Osteoblast (primary cell): ENCODE measurements around the gene TRAP1. TPM values are rescaled to one million over a fixed set of nuclear protein-coding genes. Genes with fewer than 3 reads are reported as not detected.

Experiments
- DNase-seq: peaks from one replicate; pipeline ENCODE4 v3.0.0; 2011; ENCODE audit warnings: low spot score, mixed read lengths; ENCODE audit not compliant: insufficient read length; ENCODE audit errors: missing footprints
- H2AFZ ChIP-seq: 2 replicates; pipeline ENCODE4 v1.6.0; 2011; ENCODE audit warnings: mild to moderate bottlenecking, low read length
- H3K27ac ChIP-seq: 2 replicates; pipeline ENCODE4 v1.5.1; 2011; ENCODE audit warnings: mild to moderate bottlenecking, low read depth, low read length, moderate library complexity
- H3K27me3 ChIP-seq: 2 replicates; pipeline ENCODE4 v1.6.0; 2012; ENCODE audit warnings: mild to moderate bottlenecking, control low read depth, inconsistent platforms, low read length, moderate library complexity; ENCODE audit not compliant: insufficient read depth
- H3K36me3 ChIP-seq: 2 replicates; pipeline ENCODE4 v1.5.1; 2011; ENCODE audit warnings: mild to moderate bottlenecking, low read length, control low read depth, moderate library complexity; ENCODE audit not compliant: insufficient read depth
- H3K4me1 ChIP-seq: 2 replicates; pipeline ENCODE4 v1.5.1; 2011; ENCODE audit warnings: mild to moderate bottlenecking, low read length, control low read depth, moderate library complexity; ENCODE audit not compliant: insufficient read depth
- H3K4me2 ChIP-seq: 2 replicates; pipeline ENCODE4 v1.6.0; 2011; ENCODE audit warnings: mild to moderate bottlenecking, low read length; ENCODE audit not compliant: insufficient read depth
- H3K4me3 ChIP-seq: fragments of 200-600 bp; sonication (generic); 3 replicates; pipeline ENCODE4 v1.5.1; 2012; ENCODE audit warnings: mild to moderate bottlenecking, low read length, inconsistent platforms; ENCODE audit not compliant: insufficient read depth
- H3K79me2 ChIP-seq: 2 replicates; pipeline ENCODE4 v1.6.0; 2012; ENCODE audit warnings: mild to moderate bottlenecking, low read length, control low read depth, inconsistent platforms; ENCODE audit not compliant: insufficient read depth
- H3K9me3 ChIP-seq: 2 replicates; pipeline ENCODE4 v1.5.1; 2011; ENCODE audit warnings: low read depth, low read length, control low read depth
- H4K20me1 ChIP-seq: 2 replicates; pipeline ENCODE4 v1.6.0; 2012; ENCODE audit warnings: mild to moderate bottlenecking, low read length, control low read depth; ENCODE audit not compliant: insufficient read depth
- total RNA-seq: library from RNA; depleted of rRNA; stranded (reverse); fragments of >200 nt; gene quantifications from 2 replicates; pipeline ENCODE4 v1.2.3, GENCODE V29; 2012
- TF ChIP-seq, protein P1 (sequence below): IDR thresholded peaks from 2 replicates; pipeline ENCODE4 v1.5.1; 2011; ENCODE audit warnings: mild to moderate bottlenecking, low read depth, low read length, moderate library complexity; ENCODE audit errors: extremely low read depth

TRAP1 gene
- total RNA-seq, 1 donor = 56.5 TPM

DNA sequence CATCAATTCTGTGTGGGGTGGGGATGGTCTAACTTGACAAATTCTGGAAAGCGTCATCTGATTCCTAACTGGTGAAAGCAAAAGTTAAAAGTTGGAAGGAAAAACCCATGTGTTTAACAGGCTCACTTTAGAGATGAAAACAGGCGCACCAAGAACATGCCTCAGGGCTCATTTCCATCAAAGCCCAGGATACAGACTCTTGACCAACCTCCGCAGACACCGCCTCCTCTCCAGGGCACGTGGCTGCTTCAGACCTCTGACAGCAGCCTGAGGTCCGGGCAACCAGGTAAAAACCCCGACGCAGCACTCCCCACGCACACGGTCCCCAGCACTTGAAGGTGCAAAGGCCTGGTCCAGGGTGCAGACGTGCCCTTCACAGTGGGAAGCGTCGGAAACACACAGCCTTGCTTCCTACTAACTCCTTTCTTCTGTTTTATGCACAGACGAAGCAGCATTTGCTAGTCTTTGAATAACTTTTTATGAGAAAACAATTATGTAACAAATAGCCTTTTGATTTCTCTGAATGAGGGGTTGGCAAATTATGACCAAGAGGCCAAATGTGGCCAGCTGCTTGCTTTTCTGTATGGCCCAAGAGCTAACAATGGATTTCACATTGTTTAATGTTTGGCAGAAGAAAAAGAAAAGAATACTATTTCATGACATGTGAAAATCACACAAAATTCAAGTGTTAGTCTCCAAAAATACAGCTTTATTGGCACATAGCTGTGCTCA, 44.2 kb upstream of the TRAP1 start:
- Histone ChIP-seq H3K27ac (no peak overlapping the region), H3K79me2 (peaks cover 38% of the 10 kb centered on the region), H3K4me1 (no peaks in the 10 kb centered on the region), H3K4me2 (no peak overlapping the region), H3K36me3 (peaks cover 55% of the 10 kb centered on the region), H3K4me3 (no peak overlapping the region), H3K27me3 (no peaks in the 10 kb centered on the region), H4K20me1 (peaks cover 10% of the 10 kb centered on the region), H2AFZ (no peak overlapping the region), H3K9me3 (no peaks in the 10 kb centered on the region)
- DNase-seq = peak; percentile 32
- TF ChIP-seq, protein P1, sequence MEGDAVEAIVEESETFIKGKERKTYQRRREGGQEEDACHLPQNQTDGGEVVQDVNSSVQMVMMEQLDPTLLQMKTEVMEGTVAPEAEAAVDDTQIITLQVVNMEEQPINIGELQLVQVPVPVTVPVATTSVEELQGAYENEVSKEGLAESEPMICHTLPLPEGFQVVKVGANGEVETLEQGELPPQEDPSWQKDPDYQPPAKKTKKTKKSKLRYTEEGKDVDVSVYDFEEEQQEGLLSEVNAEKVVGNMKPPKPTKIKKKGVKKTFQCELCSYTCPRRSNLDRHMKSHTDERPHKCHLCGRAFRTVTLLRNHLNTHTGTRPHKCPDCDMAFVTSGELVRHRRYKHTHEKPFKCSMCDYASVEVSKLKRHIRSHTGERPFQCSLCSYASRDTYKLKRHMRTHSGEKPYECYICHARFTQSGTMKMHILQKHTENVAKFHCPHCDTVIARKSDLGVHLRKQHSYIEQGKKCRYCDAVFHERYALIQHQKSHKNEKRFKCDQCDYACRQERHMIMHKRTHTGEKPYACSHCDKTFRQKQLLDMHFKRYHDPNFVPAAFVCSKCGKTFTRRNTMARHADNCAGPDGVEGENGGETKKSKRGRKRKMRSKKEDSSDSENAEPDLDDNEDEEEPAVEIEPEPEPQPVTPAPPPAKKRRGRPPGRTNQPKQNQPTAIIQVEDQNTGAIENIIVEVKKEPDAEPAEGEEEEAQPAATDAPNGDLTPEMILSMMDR = no peak

DNA sequence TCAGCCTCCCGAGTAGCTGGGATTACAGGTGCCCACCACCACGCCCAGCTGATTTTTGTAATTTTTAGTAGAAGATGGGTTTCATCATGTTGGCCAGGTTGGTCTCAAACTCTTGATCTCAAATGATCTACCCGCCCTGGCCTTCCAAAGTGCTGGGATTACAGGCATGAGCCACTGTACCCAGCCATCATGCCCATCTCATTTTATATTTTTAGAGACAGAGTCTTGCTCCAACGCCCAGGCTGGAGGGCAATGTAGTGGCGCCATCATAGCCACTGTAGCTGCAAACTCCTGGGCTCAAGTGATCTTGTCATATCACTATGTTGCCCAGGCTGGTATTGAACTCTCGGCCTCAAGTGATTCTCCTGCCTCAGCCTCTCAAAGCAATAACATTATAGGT, 43.2 kb upstream of the TRAP1 start:
- Histone ChIP-seq H3K4me2 (no peak overlapping the region), H4K20me1 (peaks cover 11% of the 10 kb centered on the region), H3K36me3 (peaks cover 51% of the 10 kb centered on the region), H3K79me2 (peaks cover 31% of the 10 kb centered on the region), H3K4me3 (no peak overlapping the region), H2AFZ (no peak overlapping the region), H3K27ac (no peak overlapping the region), H3K9me3 (no peaks in the 10 kb centered on the region), H3K4me1 (peaks cover 1% of the 10 kb centered on the region), H3K27me3 (no peaks in the 10 kb centered on the region)
- no peak for DNase-seq
- TF ChIP-seq, protein P1 = no peak

DNA sequence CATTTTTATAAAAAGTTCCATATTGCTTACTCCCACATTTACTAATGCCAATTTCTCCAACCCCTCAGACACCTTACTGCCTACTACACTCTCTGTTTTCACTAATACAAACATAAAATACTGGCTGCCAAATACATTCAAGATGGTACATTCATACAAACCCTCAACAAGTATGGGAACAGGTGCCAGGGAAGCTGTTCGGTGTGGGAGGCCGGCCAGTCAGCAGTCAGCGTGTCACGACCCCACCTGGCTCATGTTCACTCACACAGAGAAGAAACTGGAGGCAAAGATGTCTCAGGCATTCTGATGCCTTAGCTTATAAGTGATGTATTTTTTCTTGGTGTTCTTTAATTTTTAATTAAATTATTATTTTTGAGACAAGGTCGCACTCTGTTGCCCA, 42.4 kb upstream of the TRAP1 start:
- DNase-seq = peak; percentile 34
- Histone ChIP-seq H4K20me1 (peaks cover 18% of the 10 kb centered on the region), H3K4me3 (no peak overlapping the region), H3K27me3 (no peaks in the 10 kb centered on the region), H2AFZ (no peak overlapping the region), H3K36me3 (peaks cover 48% of the 10 kb centered on the region), H3K4me2 (no peak overlapping the region), H3K27ac (no peak overlapping the region), H3K79me2 (peaks cover 30% of the 10 kb centered on the region), H3K9me3 (no peaks in the 10 kb centered on the region), H3K4me1 (peaks cover 9% of the 10 kb centered on the region)
- TF ChIP-seq, protein P1 = no peak

DNA sequence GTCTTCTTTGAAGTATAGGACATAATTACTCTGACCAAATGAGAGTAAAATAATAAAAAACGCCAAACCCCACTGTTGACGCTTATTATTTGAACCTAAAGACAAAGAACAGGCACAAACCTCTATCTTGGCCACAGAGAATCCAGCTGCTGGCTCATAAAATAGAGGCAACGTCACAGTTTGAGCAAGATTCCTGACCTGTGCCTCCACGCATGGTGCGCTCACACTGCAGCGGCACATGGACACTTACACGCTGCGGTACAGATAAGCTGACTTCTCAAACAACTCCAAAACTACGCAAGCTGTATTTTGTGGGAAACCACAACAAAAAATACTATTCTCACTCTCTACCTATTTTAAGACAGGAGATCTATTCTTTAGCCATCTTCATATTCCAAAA, 38.8 kb upstream of the TRAP1 start:
- Histone ChIP-seq H3K27ac (no peak overlapping the region), H2AFZ (no peak overlapping the region), H4K20me1 (peaks cover 31% of the 10 kb centered on the region), H3K36me3 (peaks cover 36% of the 10 kb centered on the region), H3K4me2 (no peak overlapping the region), H3K9me3 (no peaks in the 10 kb centered on the region), H3K27me3 (no peaks in the 10 kb centered on the region), H3K4me1 (peaks cover 19% of the 10 kb centered on the region), H3K4me3 (no peak overlapping the region), H3K79me2 (peaks cover 40% of the 10 kb centered on the region)
- DNase-seq = no peak
- TF ChIP-seq, protein P1 = no peak
